GM23338 (cell line): ENCODE data around the gene RNF167. TPM values are rescaled to one million over a fixed set of nuclear protein-coding genes. Genes with fewer than 3 reads are reported as not detected.

Source experiments
- ATAC-seq: fragments of 200-7000 bp; cut with Tn5 transposase; 3 replicates; pipeline ENCODE4 v1.9.1; 2020
- DNase-seq: peaks from one replicate; pipeline ENCODE4 v3.0.0-alpha.2; 2015; ENCODE audit warnings: low spot score
- H2AFZ ChIP-seq: fragments of 200-600 bp; sonication (generic); 2 replicates; pipeline ENCODE4 v1.8.0; 2016; ENCODE audit warnings: antibody characterized with exemption, mild to moderate bottlenecking, moderate library complexity
- H3F3A ChIP-seq: fragments of 200-600 bp; sonication (generic); replicated peaks from 2 replicates; pipeline ENCODE4 v1.8.0; 2017; ENCODE audit warnings: antibody characterized with exemption, mixed run types, low read depth
- H3K27ac ChIP-seq: fragments of 200-600 bp; sonication (generic); 2 replicates; pipeline ENCODE4 v1.6.1; 2016; ENCODE audit warnings: low read depth
- H3K27me3 ChIP-seq: fragments of 200-600 bp; sonication (generic); 2 replicates; pipeline ENCODE4 v1.8.0; 2016; ENCODE audit warnings: mild to moderate bottlenecking, mixed run types, moderate library complexity; ENCODE audit not compliant: insufficient read depth
- H3K36me3 ChIP-seq: fragments of 200-600 bp; sonication (generic); 2 replicates; pipeline ENCODE4 v1.8.0; 2016; ENCODE audit warnings: mild to moderate bottlenecking; ENCODE audit not compliant: insufficient read depth
- H3K4me1 ChIP-seq: fragments of 200-600 bp; sonication (generic); 2 replicates; pipeline ENCODE4 v1.8.0; 2016; ENCODE audit warnings: mild to moderate bottlenecking, moderate library complexity; ENCODE audit not compliant: insufficient read depth
- H3K4me2 ChIP-seq: fragments of 200-600 bp; sonication (generic); 2 replicates; pipeline ENCODE4 v1.7.1; 2017; ENCODE audit warnings: mixed run types
- H3K4me3 ChIP-seq: fragments of 200-600 bp; sonication (generic); 2 replicates; pipeline ENCODE4 v1.6.1; 2016; ENCODE audit warnings: mixed run types
- H3K79me2 ChIP-seq: fragments of 200-600 bp; sonication (generic); replicated peaks from 2 replicates; pipeline ENCODE4 v1.8.0; 2017; ENCODE audit warnings: mild to moderate bottlenecking; ENCODE audit not compliant: insufficient read depth
- H3K9me2 ChIP-seq: fragments of 200-600 bp; sonication (generic); 2 replicates; pipeline ENCODE4 v1.8.0; 2017; ENCODE audit not compliant: insufficient read depth
- H4K20me1 ChIP-seq: fragments of 200-600 bp; sonication (generic); replicated peaks from 2 replicates; pipeline ENCODE4 v1.8.0; 2017; ENCODE audit warnings: mild to moderate bottlenecking; ENCODE audit not compliant: insufficient read depth
- H3K27ac Mint-ChIP-seq: 2 replicates; pipeline ENCODE4 v1.8.0; 2020; ENCODE audit warnings: inconsistent platforms, mild to moderate bottlenecking, moderate library complexity, mixed read lengths
- H3K27me3 Mint-ChIP-seq: 3 replicates; pipeline ENCODE4 v1.8.0; 2022; ENCODE audit warnings: low read depth, mild to moderate bottlenecking, moderate library complexity, mixed read lengths, inconsistent platforms; ENCODE audit not compliant: insufficient read depth, poor library complexity
- H3K36me3 Mint-ChIP-seq: 3 replicates; pipeline ENCODE4 v1.8.0; 2021; ENCODE audit warnings: low read depth, mild to moderate bottlenecking, inconsistent platforms, moderate library complexity, mixed read lengths
- H3K4me1 Mint-ChIP-seq: 3 replicates; pipeline ENCODE4 v1.8.0; 2020; ENCODE audit warnings: mild to moderate bottlenecking, inconsistent platforms, mixed read lengths
- H3K4me3 Mint-ChIP-seq: 3 replicates; pipeline ENCODE4 v1.8.0; 2021; ENCODE audit warnings: moderate library complexity, mild to moderate bottlenecking, inconsistent platforms, mixed read lengths
- H3K9me3 Mint-ChIP-seq: 3 replicates; pipeline ENCODE4 v1.8.0; 2020; ENCODE audit warnings: moderate library complexity, mild to moderate bottlenecking, inconsistent platforms, mixed read lengths
- CREB1 ChIP-seq: fragments of 250-450 bp; sonication (Bioruptor Pico); IDR thresholded peaks from 2 replicates; pipeline ENCODE4 v1.5.0; 2020; ENCODE audit warnings: low read depth, mild to moderate bottlenecking, moderate library complexity
- EZH2 ChIP-seq: fragments of 200-600 bp; sonication (generic); IDR thresholded peaks from one replicate; pipeline ENCODE4 v1.8.0; 2017; ENCODE audit warnings: antibody characterized with exemption, mild to moderate bottlenecking, low read depth; ENCODE audit not compliant: unreplicated experiment
- EZH2phosphoT487 ChIP-seq: fragments of 200-600 bp; sonication (generic); IDR thresholded peaks from one replicate; pipeline ENCODE4 v1.8.1; 2018; ENCODE audit warnings: antibody characterized with exemption; ENCODE audit not compliant: unreplicated experiment
- JUNB ChIP-seq: IDR thresholded peaks from one replicate; pipeline ENCODE4 v1.6.1; 2016; ENCODE audit warnings: antibody characterized with exemption; ENCODE audit not compliant: unreplicated experiment
- POLR2AphosphoS5 ChIP-seq: IDR thresholded peaks from 2 replicates; pipeline ENCODE4 v1.6.1; 2016; ENCODE audit warnings: antibody characterized with exemption, low read depth
- REST ChIP-seq: IDR thresholded peaks from one replicate; pipeline ENCODE4 v1.6.1; 2018; ENCODE audit warnings: antibody characterized with exemption; ENCODE audit not compliant: unreplicated experiment
- ZNF114 ChIP-seq: fragments of 250-450 bp; sonication (Bioruptor Pico); IDR thresholded peaks from 2 replicates; pipeline ENCODE4 v1.5.0; 2020; ENCODE audit warnings: mild to moderate bottlenecking, moderate library complexity
- ZNF462 ChIP-seq: fragments of 250-450 bp; sonication (Bioruptor Pico); IDR thresholded peaks from 2 replicates; pipeline ENCODE4 v1.5.0; 2020; ENCODE audit warnings: mild to moderate bottlenecking, moderate library complexity
- polyA plus RNA-seq: library from polyadenylated mRNA; unstranded; fragments of >200 nt; fragmentation: Nextera tagmentation; extraction: Ambion mirVana; gene quantifications from 2 replicates; pipeline ENCODE4 v1.2.1, GENCODE V29; 2016
- total RNA-seq: library from RNA; depleted of rRNA; stranded (reverse); fragments of >200 nt; shearing (Covaris generic); gene quantifications from 2 replicates; pipeline ENCODE4 v1.2.3, GENCODE V29; 2014
- TF ChIP-seq, protein P1 (sequence below), 2 experiments: fragments of 200-600 bp in 1 of 2; sonication (generic) in 1 of 2; conservative IDR thresholded peaks; 2 replicates each; pipeline versions ENCODE4 v1.5.1 to v1.6.1; 2016 to 2017; ENCODE audit warnings: antibody characterized with exemption in 2 of 2, low read depth in 2 of 2, mild to moderate bottlenecking in 2 of 2, moderate library complexity in 1 of 2

Gene RNF167
- total and polyA plus RNA-seq, 2 experiments from 2014 or later: 61.2 to 84.4 TPM

GRCh38 chr17:4902540-4902939 is 37.5 kb upstream of the RNF167 start (continued):
- no peak for TF ChIP-seq REST
- no peak for TF ChIP-seq POLR2AphosphoS5

DNA sequence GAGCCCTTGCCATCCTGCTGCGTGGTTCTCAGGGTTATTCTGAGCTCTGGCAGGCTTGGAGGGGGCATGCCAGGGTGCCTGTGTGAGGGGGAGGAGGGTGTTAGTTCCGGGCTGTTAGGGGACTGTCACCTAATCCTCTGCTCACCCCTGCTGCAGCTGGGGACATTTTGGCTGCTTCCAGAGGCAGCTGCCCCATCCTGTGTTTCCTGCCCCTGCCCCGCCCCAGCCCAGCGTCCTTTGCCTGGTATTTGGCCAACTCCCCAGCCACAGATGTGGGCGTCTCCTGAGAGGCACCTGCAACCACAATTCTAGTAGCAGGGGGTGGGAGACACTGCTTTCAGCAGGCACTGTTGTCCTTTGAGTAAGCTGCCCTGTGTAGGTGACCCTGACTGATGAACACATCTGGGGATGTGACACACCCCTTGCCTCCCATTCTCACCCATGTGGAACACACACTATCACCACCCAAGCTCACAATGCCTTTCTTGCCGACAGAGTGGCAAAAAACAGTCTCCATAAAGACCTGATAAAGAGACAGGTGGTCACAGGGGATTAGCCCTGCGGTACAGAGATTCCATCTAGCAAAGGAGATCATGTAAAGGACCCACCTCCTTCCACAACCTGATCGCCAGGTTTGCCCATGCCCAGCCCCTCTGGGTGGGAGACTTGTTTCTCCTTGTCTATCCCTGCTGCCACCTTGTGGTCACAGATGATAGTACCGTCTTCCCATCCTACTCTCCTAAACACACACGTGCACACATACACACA is 36.8 kb upstream of the RNF167 start, which contains the start of gene CHRNE:
TSS of gene CHRNE (minus strand) at position 48 of the 768 bp plus-strand sequence. CDS start at position 13, 35 bp downstream.
- no peaks in the 10 kb centered on the region for H3K36me3 Mint-ChIP-seq
- Histone ChIP-seq H3F3A (peaks cover 35% of the 10 kb centered on the region), H3K4me1 (0 out of 2 replicates have a peak, but pooled peaks cover 3% of the 10 kb centered on the region), H3K36me3 (no peaks in the 10 kb centered on the region), H3K9me2 (no peaks in the 10 kb centered on the region), H4K20me1 (no peaks in the 10 kb centered on the region), H3K27me3 (peaks cover 9% of the 10 kb centered on the region), H3K4me2 (no peak within 1 kb of the TSS), H3K4me3 (no peak within 1 kb of the TSS), H3K79me2 (no peaks in the 10 kb centered on the region), H2AFZ (no peak within 1 kb of the TSS), H3K27ac (no peak within 1 kb of the TSS)
- no peak within 1 kb of the TSS; the same call in 2 of the 3 replicates for H3K4me3 Mint-ChIP-seq
- no peaks in the 10 kb centered on the region for H3K9me3 Mint-ChIP-seq
- H3K4me1 Mint-ChIP-seq: peaks cover 15% of the 10 kb centered on the region
- peak; percentile 15 for ATAC-seq
- peak; percentile 96 for DNase-seq
- H3K27ac Mint-ChIP-seq: no peak within 1 kb of the TSS
- peaks cover 25% of the 10 kb centered on the region for H3K27me3 Mint-ChIP-seq
- TF ChIP-seq EZH2 (no peak), POLR2AphosphoS5 (no peak), ZNF462 (no peak), EZH2phosphoT487 (no peak), CREB1 (CRISPR knock-in tag) (0 out of 2 replicates have a peak, but pooled peaks have one; percentile 11), ZNF114 (CRISPR knock-in tag) (no peak), JUNB (no peak)
- TF ChIP-seq, protein P1, sequence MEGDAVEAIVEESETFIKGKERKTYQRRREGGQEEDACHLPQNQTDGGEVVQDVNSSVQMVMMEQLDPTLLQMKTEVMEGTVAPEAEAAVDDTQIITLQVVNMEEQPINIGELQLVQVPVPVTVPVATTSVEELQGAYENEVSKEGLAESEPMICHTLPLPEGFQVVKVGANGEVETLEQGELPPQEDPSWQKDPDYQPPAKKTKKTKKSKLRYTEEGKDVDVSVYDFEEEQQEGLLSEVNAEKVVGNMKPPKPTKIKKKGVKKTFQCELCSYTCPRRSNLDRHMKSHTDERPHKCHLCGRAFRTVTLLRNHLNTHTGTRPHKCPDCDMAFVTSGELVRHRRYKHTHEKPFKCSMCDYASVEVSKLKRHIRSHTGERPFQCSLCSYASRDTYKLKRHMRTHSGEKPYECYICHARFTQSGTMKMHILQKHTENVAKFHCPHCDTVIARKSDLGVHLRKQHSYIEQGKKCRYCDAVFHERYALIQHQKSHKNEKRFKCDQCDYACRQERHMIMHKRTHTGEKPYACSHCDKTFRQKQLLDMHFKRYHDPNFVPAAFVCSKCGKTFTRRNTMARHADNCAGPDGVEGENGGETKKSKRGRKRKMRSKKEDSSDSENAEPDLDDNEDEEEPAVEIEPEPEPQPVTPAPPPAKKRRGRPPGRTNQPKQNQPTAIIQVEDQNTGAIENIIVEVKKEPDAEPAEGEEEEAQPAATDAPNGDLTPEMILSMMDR (conservative IDR thresholded peaks at IDR 0.05; ENCODE audit: low read depth in 2 of 2): peak; percentile 82 to 92
